ENCODE results near the gene BAG1.

The BAG1 gene

GRCh38 chr9:33264473-33265177 lies at the start of gene BAG1, which contains the start of gene CHMP5:
BAG1 (minus strand) TSS chr9:33264708.
CHMP5 (plus strand) TSS chr9:33265049; CDS start chr9:33265079, 30 bp downstream.
- DNase-seq = peak; percentile 100

- DNase-seq = peak; percentile 63
Measured at GRCh38 chr9:33311953-33312352, 47.4 kb upstream of the BAG1 start.

- no peak for DNase-seq
Measured at GRCh38 chr9:33310748-33311147, 46.2 kb upstream of the BAG1 start.

GRCh38 chr9:33309903-33310302 lies 45.4 kb upstream of the BAG1 start:
- no peak for DNase-seq

GRCh38 chr9:33307067-33307466 lies 42.6 kb upstream of the BAG1 start:
- no peak for DNase-seq

- peak; percentile 86 for DNase-seq
Measured at GRCh38 chr9:33306037-33306436, 41.5 kb upstream of the BAG1 start.

- no peak for DNase-seq
Measured at GRCh38 chr9:33304362-33304761, 39.9 kb upstream of the BAG1 start.

- DNase-seq = no peak
Measured at GRCh38 chr9:33300546-33300945, 36.0 kb upstream of the BAG1 start.

- peak; percentile 31 for DNase-seq
Measured at GRCh38 chr9:33297432-33297831, 32.9 kb upstream of the BAG1 start.

- DNase-seq = peak; percentile 63
Measured at GRCh38 chr9:33295571-33295970, 31.1 kb upstream of the BAG1 start.

GRCh38 chr9:33294670-33295432 lies 30.3 kb upstream of the BAG1 start:
- no peak for DNase-seq

GRCh38 chr9:33293782-33294181 lies 29.3 kb upstream of the BAG1 start:
- no peak for DNase-seq

- peak; percentile 49 for DNase-seq
Measured at GRCh38 chr9:33291901-33292300, 27.4 kb upstream of the BAG1 start.

- no peak for DNase-seq
Measured at GRCh38 chr9:33291031-33291397, 26.5 kb upstream of the BAG1 start.

- DNase-seq = peak; percentile 99
Measured at GRCh38 chr9:33290247-33291030, 25.9 kb upstream of the BAG1 start, which contains the start of gene NFX1. NFX1 (plus strand) TSS chr9:33290516; CDS start chr9:33290573, 57 bp downstream.

- no peak for DNase-seq
Measured at GRCh38 chr9:33289936-33290246, 25.4 kb upstream of the BAG1 start.

- DNase-seq = no peak
Measured at GRCh38 chr9:33289496-33289895, 25.0 kb upstream of the BAG1 start.

GRCh38 chr9:33288828-33289483 lies 24.4 kb upstream of the BAG1 start:
- no peak for DNase-seq

GRCh38 chr9:33288235-33288634 lies 23.7 kb upstream of the BAG1 start:
- DNase-seq = no peak

- peak; percentile 77 for DNase-seq
Measured at GRCh38 chr9:33287087-33287490, 22.6 kb upstream of the BAG1 start.

- no peak for DNase-seq
Measured at GRCh38 chr9:33285502-33285901, 21.0 kb upstream of the BAG1 start.

GRCh38 chr9:33277484-33277883 lies 13.0 kb upstream of the BAG1 start:
- no peak for DNase-seq

- no peak for DNase-seq
Measured at GRCh38 chr9:33273972-33274328, 9.4 kb upstream of the BAG1 start.

All from activated CD4-positive, alpha-beta T cell treated with anti-CD3 and anti-CD28 coated beads, Interleukin-10, Interleukin-2, amounts not matched to agents 100 ng/mL and 50 ng/mL, durations not matched to agents 16 hours and 8 hours (primary cell).